ENCODE data around the gene OR7E24.
"Not testable (repeated sequence)": the region's sequence is repeated elsewhere in the genome, so short reads cannot be mapped to it uniquely, and the experiment has no call there.

DNA sequence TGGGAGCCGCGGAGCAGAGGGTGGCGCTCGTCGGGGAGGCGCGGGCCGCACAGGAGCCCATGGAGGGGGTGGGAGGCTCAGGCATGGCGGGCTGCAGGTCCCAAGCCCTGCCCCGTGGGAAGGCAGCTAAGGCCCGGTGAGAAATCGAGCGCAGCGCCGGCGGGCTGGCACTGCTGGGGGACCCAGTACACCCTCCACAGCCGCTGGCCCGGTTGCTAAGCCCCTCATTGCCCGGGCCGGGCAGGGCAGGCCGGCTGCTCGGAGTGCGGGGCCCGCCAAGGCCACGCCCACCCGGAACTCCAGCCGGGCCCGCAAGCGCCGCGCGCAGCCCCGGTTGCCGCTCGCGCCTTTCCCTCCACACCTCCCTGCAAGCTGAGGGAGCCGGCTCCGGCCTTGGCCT lies 32.8 kb downstream of the OR7E24 start:
- TF ChIP-seq, protein P1, sequence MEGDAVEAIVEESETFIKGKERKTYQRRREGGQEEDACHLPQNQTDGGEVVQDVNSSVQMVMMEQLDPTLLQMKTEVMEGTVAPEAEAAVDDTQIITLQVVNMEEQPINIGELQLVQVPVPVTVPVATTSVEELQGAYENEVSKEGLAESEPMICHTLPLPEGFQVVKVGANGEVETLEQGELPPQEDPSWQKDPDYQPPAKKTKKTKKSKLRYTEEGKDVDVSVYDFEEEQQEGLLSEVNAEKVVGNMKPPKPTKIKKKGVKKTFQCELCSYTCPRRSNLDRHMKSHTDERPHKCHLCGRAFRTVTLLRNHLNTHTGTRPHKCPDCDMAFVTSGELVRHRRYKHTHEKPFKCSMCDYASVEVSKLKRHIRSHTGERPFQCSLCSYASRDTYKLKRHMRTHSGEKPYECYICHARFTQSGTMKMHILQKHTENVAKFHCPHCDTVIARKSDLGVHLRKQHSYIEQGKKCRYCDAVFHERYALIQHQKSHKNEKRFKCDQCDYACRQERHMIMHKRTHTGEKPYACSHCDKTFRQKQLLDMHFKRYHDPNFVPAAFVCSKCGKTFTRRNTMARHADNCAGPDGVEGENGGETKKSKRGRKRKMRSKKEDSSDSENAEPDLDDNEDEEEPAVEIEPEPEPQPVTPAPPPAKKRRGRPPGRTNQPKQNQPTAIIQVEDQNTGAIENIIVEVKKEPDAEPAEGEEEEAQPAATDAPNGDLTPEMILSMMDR (IDR thresholded peaks at IDR 0.05; ENCODE audit: extremely low read depth in 1 of 2, insufficient read depth in 1 of 2, low read depth in 1 of 2, low read length in 2 of 2) = not testable (repeated sequence)
- not testable (repeated sequence) for TF ChIP-seq EZH2 (IDR thresholded peaks at IDR 0.05; ENCODE audit: borderline replicate concordance, low read depth, low read length, severe bottlenecking); POLR2A (IDR thresholded peaks at IDR 0.05; ENCODE audit: low read depth, low read length); POLR2AphosphoS5 (IDR thresholded peaks at IDR 0.05; ENCODE audit: insufficient read depth, low read depth, low read length)
